HCT116 (cell line): ENCODE measurements around the gene PIGH. TPM values are rescaled to one million over a fixed set of nuclear protein-coding genes. Genes with fewer than 3 reads are reported as not detected.

ENCODE experiments used
- ATAC-seq: fragments of 200-7000 bp; cut with Tn5 transposase; 2 replicates; pipeline ENCODE4 v1.9.1; 2020; ENCODE audit warnings: mild to moderate bottlenecking, moderate library complexity
- BruUV-seq: library from RNA; stranded (reverse); fragments of 400-500 nt; replicated peaks from 2 replicates; lab custom pipeline; 2021; lab: Mats Ljungman, UMichigan
- CTCF ChIA-PET: fragments of 300-600 bp; sonication (Branson Sonifier 250); formaldehyde crosslinking; loops from one replicate; lab custom pipeline; 2021; ENCODE audit warnings: antibody characterized with exemption; lab: Charles Lee
- POLR2A ChIA-PET: fragments of 300-600, 350-600 bp; sonication (Branson Sonifier 250); formaldehyde crosslinking; loops from one replicate; lab custom pipeline; 2021; ENCODE audit warnings: antibody characterized with exemption; lab: Charles Lee
- RAD21 ChIA-PET, 2 experiments: fragments of 300-600 bp; sonication (Branson Sonifier 250); formaldehyde crosslinking; loops; one replicate each; lab custom pipeline; 2023; ENCODE audit warnings: low total read pairs in 2 of 2; ENCODE audit not compliant: uncharacterized antibody in 2 of 2, unreplicated experiment in 2 of 2, low non-redundant PET in 1 of 2; lab: Charles Lee
- DNase-seq: peaks from one replicate; pipeline ENCODE4 v3.0.0-alpha.2; 2010; ENCODE audit warnings: low read depth, low spot score
- H2AFZ ChIP-seq: fragments of 200-600 bp; shearing (Covaris generic), sonication (generic); 2 replicates; pipeline ENCODE4 v1.6.1; 2017; ENCODE audit warnings: low read depth, mixed run types, mixed read lengths, antibody characterized with exemption, low read length; ENCODE audit not compliant: poor library complexity, severe bottlenecking
- H3K27ac ChIP-seq: 2 replicates; pipeline ENCODE4 v1.5.1; 2012; ENCODE audit warnings: low read depth, low read length
- H3K27me3 ChIP-seq: fragments of 200-600 bp; sonication (generic); 2 replicates; pipeline ENCODE4 v1.6.1; 2016; ENCODE audit warnings: mixed run types, low read length, mixed read lengths; ENCODE audit not compliant: insufficient read depth
- H3K36me3 ChIP-seq, 2 experiments: fragments of 200-500 bp in 1 of 2; fragments of 200-600 bp in 1 of 2; sonication (Bioruptor generic) in 1 of 2; sonication (generic) in 1 of 2; 2 replicates each; pipeline versions ENCODE4 v1.5.1 to v1.6.1; 2014 to 2016; ENCODE audit warnings: low read length in 2 of 2, inconsistent platforms in 1 of 2, mixed read lengths in 1 of 2, mixed run types in 1 of 2; ENCODE audit not compliant: insufficient read depth in 2 of 2, control insufficient read depth in 1 of 2
- H3K4me1 ChIP-seq, 2 experiments: fragments of 200-600 bp in 1 of 2; sonication (generic) in 1 of 2; 2 replicates each; pipeline versions ENCODE4 v1.5.1 to v1.6.1; 2012 to 2017; ENCODE audit warnings: low read length in 2 of 2, inconsistent platforms in 1 of 2, mild to moderate bottlenecking in 1 of 2, mixed read lengths in 1 of 2, mixed run types in 1 of 2, moderate library complexity in 1 of 2; ENCODE audit not compliant: insufficient read depth in 2 of 2, control insufficient read depth in 1 of 2
- H3K4me2 ChIP-seq: fragments of 200-600 bp; sonication (generic); 2 replicates; pipeline ENCODE4 v1.6.1; 2017; ENCODE audit warnings: mixed run types, low read length, mixed read lengths
- H3K4me3 ChIP-seq, 2 experiments: fragments of 200-600 bp in 1 of 2; sonication (generic) in 1 of 2; replicated peaks in 1 of 2; 2 replicates each; pipeline ENCODE4 v1.5.1; 2011 to 2016; ENCODE audit warnings: low read length in 2 of 2, control low read depth in 1 of 2, low read depth in 1 of 2, mild to moderate bottlenecking in 1 of 2, mixed read lengths in 1 of 2, mixed run types in 1 of 2
- H3K79me2 ChIP-seq: fragments of 200-600 bp; sonication (generic); 2 replicates; pipeline ENCODE4 v1.6.1; 2017; ENCODE audit warnings: mild to moderate bottlenecking, mixed run types, low read length, moderate library complexity, mixed read lengths; ENCODE audit not compliant: insufficient read depth
- H3K9ac ChIP-seq: fragments of 200-600 bp; sonication (generic); 2 replicates; pipeline ENCODE4 v1.6.1; 2016; ENCODE audit warnings: low read length, mixed read lengths
- H3K9me2 ChIP-seq: fragments of 200-600 bp; sonication (generic), shearing (Covaris generic); 2 replicates; pipeline ENCODE4 v1.6.1; 2017; ENCODE audit warnings: mixed run types, mild to moderate bottlenecking, moderate library complexity; ENCODE audit not compliant: insufficient read depth
- H3K9me3 ChIP-seq, 2 experiments: fragments of 200-500 bp in 1 of 2; fragments of 200-600 bp in 1 of 2; sonication (Bioruptor generic) in 1 of 2; sonication (generic) in 1 of 2; 2 replicates each; pipeline ENCODE4 v1.6.1; 2014 to 2017; ENCODE audit warnings: low read length in 2 of 2, mixed read lengths in 2 of 2, inconsistent platforms in 1 of 2, low read depth in 1 of 2, mild to moderate bottlenecking in 1 of 2, mixed run types in 1 of 2, moderate library complexity in 1 of 2; ENCODE audit not compliant: control insufficient read depth in 1 of 2, insufficient read depth in 1 of 2
- H4K20me1 ChIP-seq: fragments of 200-600 bp; sonication (generic), shearing (Covaris generic); 2 replicates; pipeline ENCODE4 v1.6.1; 2017; ENCODE audit warnings: mixed run types, mild to moderate bottlenecking, moderate library complexity; ENCODE audit not compliant: insufficient read depth
- CEBPB ChIP-seq: IDR thresholded peaks from 2 replicates; pipeline ENCODE4 v1.6.1; 2012; ENCODE audit warnings: low read depth
- CTCF ChIP-seq, 3 experiments: fragments of 200-600 bp in 1 of 3; sonication (generic) in 1 of 3; IDR thresholded peaks in 2 of 3; conservative IDR thresholded peaks in 1 of 3; 2 replicates each; pipeline ENCODE4 v1.5.1; 2012 to 2017; ENCODE audit warnings: low read depth in 2 of 3, low read length in 2 of 3, antibody characterized with exemption in 1 of 3, borderline replicate concordance in 1 of 3, control low read depth in 1 of 3, mild to moderate bottlenecking in 1 of 3, mixed read lengths in 1 of 3, mixed run types in 1 of 3, moderate library complexity in 1 of 3; ENCODE audit not compliant: insufficient read depth in 1 of 3
- EZH2phosphoT487 ChIP-seq: fragments of 200-600 bp; IDR thresholded peaks from 2 replicates; pipeline ENCODE4 v1.6.1; 2018; ENCODE audit warnings: antibody characterized with exemption, borderline replicate concordance
- FOSL1 ChIP-seq: IDR thresholded peaks from 2 replicates; pipeline ENCODE4 v1.6.1; 2012; ENCODE audit warnings: low read depth
- MAX ChIP-seq: IDR thresholded peaks from 2 replicates; pipeline ENCODE4 v1.6.1; 2012
- POLR2A ChIP-seq: IDR thresholded peaks from 2 replicates; pipeline ENCODE4 v1.7.0; 2011; ENCODE audit warnings: borderline replicate concordance; ENCODE audit not compliant: insufficient read depth, insufficient read length; ENCODE audit errors: extremely low read depth
- POLR2AphosphoS5 ChIP-seq: IDR thresholded peaks from 2 replicates; pipeline ENCODE4 v1.6.1; 2011; ENCODE audit warnings: mild to moderate bottlenecking, low read depth, low read length, moderate library complexity
- SP1 ChIP-seq: IDR thresholded peaks from 2 replicates; pipeline ENCODE4 v1.6.1; 2012; ENCODE audit warnings: low read depth
- SRF ChIP-seq: IDR thresholded peaks from 2 replicates; pipeline ENCODE4 v1.6.1; 2012; ENCODE audit warnings: low read depth
- ZNF274 ChIP-seq: fragments of 200-500 bp; sonication (Bioruptor generic); IDR thresholded peaks from 2 replicates; pipeline ENCODE4 v1.6.1; 2014; ENCODE audit warnings: mild to moderate bottlenecking, low read depth, low read length, inconsistent platforms
- intact Hi-C: fragments of 100-400 bp; cut with micrococcal nuclease; formaldehyde crosslinking; loops from 2 replicates; pipeline ENCODE4 v1.10.0; 2022
- total RNA-seq: library from RNA; stranded (reverse); gene quantifications from one replicate; pipeline ENCODE4 v1.2.1, GENCODE V29; 2021; ENCODE audit not compliant: unreplicated experiment

The PIGH gene
- total RNA-seq, 1 experiment from 2014 or later, result 20.9 TPM

GRCh38 chr14:67607646-67608045 is 7.6 kb upstream of the PIGH start (continued):
- TF ChIP-seq SRF, result no peak
- TF ChIP-seq CEBPB, result no peak
- no peak for TF ChIP-seq FOSL1
- no peak for TF ChIP-seq CTCF (IDR thresholded peaks at IDR 0.05 in 2 of 3, conservative IDR thresholded peaks at IDR 0.05 in 1 of 3; ENCODE audit: borderline replicate concordance in 1 of 3, insufficient read depth in 1 of 3, low read depth in 2 of 3, low read length in 2 of 3)
- TF ChIP-seq POLR2AphosphoS5, result no peak
- no peak for TF ChIP-seq EZH2phosphoT487
- TF ChIP-seq, all 23 proteins: peak for 0

GRCh38 chr14:67602995-67603545 is 3.0 kb upstream of the PIGH start:
- Histone ChIP-seq H3K79me2 (peaks cover 10% of the 10 kb centered on the region; the same call in 1 of the 2 replicates), H3K9me3 (no peaks in the 10 kb centered on the region), H4K20me1 (no peaks in the 10 kb centered on the region), H3K4me2 (no peak overlapping the region), H2AFZ (no peak overlapping the region), H3K27ac (no peak overlapping the region), H3K4me3 (no peak overlapping the region), H3K36me3 (no peaks in the 10 kb centered on the region), H3K27me3 (no peaks in the 10 kb centered on the region), H3K4me1 (peaks cover 3 to 16% of the 10 kb centered on the region in 2 experiments; a peak in 2 of 4 replicates), H3K9ac (no peak overlapping the region), H3K9me2 (no peaks in the 10 kb centered on the region)
- TF ChIP-seq MAX (no peak), ZNF274 (no peak), POLR2AphosphoS5 (no peak), POLR2A (no peak), FOSL1 (no peak), SP1 (no peak), SRF (no peak)
- ATAC-seq (no peak), DNase-seq (no peak)
- CTCF ChIA-PET, result no interaction called here
- intact Hi-C loops, result loop anchor here (5.0 kb wide), 1 partner anchor 99 kb away; the partner anchor contains the start of gene RDH12
- RAD21 ChIA-PET, result no interaction called here
- POLR2A ChIA-PET, result no interaction called here
- BruUV-seq, result no TSS peak
